ENCODE measurements around the gene FCHSD1.

FCHSD1 gene

DNA sequence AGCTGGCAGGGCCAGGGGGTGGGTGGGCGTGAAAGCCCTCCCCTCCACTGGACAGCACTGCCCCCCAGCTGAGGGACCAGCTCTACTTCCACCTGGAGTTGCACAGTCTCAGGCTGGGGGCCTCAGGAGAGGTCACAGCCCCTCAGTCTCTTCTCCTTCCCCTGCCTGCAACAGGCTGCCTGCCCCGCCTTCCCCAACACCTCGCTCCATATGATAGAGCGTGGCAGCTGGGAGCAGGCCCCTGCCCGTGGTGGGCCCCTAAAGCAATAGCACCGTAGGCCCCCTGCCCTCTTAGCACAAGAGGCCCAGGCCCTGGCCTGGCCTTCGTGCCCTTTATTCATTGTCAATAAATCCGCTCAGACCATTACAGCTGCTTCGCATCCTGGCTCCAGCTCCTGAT is 10.5 kb downstream of the FCHSD1 start:
- no peak for DNase-seq

DNA sequence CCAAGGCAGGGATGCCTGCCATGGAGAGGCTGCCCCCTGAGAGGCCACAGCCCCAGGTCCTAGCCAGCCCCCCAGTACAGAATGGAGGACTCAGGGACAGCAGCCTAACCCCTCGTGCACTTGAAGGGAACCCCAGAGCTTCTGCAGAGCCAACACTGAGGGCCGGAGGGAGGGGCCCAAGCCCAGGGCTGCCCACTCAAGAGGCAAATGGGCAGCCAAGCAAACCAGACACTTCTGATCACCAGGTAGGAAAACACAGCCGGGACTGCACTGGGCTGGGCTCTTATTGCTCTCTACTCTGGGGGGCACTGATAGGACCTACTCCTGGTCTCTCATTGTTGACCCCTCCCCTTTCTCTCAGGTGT is 11.2 kb downstream of the FCHSD1 start:
- no peak for DNase-seq

DNA sequence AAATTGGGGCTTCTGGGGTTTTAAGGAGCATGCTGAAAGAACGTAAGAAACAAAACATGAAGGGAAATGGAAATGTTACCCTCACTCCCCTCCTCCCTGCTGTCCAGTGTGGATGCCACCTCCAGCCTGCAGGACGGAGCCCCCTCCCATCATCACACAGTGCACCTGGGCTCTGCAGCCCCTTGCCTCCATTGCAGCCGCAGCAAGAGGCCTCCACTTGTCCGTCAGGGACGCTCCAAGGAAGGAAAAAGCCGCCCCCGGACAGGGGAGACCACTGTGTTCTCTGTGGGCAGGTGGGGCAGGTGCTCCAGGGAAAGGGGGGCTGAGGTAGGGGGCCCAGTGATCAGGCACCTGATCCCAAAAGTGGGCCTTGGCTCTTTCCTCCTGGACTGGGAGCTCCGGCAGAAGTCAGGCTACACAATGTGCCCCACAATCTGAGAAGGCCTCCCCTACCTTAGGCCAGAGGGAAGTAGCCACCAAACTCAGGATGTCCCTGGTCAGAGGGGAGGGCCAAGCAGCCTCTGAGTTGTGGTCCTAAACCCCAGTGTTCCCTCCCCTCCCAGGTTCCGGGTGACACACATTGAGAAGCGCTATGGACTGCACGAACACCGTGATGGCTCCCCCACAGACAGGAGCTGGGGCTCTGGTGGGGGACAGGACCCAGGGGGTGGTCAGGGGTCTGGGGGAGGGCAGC is 11.7 kb downstream of the FCHSD1 start:
- DNase-seq: no peak

DNA sequence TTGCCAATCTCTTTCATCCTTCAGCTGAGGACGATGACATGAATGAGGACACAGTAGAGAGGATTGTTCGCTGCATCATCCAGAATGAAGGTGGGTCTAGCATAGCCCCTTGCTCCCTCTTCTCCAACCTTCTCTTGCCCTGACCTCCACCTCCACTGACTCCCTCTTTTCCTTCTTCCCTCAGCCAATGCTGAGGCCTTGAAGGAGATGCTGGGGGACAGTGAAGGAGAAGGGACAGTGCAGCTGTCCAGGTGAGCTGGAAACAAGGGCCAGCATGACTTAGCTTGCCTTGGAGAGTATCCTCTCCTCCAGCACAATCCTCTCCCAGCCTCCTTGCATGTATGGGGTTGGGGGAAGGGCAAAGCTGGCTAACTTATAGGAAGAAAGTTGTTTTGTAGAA is 12.4 kb downstream of the FCHSD1 start:
- DNase-seq: peak; percentile 49

DNA sequence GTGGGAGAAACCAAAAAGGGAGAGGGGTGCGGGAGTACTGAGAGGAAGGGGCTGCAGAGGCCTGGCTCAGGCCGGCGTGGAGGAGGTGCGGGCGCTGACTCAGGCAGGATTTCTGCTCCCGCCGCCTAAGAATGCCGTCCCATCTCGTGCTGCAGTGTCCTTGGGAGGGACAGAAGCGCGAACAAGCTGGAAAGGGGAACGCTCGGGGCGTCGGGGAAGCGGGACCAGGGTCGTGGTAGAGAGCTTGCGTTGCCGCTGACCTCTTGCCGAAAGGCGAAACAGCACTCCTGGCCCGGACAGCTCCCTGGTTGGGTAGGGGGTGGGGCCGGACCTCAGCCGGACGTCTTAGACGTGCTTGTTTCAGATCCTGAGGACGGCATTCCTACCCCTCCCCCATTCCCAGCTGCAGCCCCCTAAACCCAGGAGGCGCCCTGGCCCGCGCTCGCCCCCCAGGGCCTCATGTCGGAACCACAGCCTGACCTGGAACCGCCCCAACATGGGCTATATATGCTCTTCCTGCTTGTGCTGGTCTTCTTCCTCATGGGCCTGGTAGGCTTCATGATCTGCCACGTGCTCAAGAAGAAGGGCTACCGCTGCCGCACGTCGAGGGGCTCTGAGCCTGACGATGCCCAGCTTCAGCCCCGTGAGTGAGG is 13.3 kb downstream of the FCHSD1 start:
- peak; percentile 79 for DNase-seq

DNA sequence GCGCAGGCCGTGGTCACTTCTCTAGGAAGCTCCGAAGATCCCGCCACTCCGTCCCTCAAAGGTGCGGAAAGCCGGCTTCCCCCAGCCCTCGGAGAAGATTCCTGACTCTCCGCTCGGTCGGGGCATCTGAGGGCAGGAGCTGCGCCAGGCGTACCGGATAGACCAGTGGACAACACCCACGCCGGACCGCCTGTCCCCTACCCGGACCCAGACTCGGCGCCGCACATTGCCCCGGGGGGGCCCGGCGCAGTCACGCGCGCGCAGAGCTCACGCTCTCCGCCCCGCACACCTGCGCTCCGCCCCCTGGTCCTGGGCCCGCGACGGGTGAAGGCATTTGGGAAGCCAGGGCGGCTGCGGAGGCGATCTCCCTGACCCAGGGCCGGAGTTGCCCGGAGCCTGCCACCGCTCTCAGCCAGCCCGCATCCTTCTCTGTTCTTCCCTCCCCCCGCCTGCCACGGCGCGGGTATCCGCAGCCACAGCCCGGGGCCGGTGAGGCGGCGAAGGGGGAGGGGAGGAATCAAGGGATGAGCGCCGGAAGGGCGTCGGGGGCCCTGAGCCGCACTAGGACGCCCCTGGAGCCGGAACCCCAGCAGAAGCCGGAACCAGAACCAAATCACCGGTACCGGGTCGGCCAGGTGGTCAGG is 14.0 kb downstream of the FCHSD1 start:
- DNase-seq: peak; percentile 80

DNA sequence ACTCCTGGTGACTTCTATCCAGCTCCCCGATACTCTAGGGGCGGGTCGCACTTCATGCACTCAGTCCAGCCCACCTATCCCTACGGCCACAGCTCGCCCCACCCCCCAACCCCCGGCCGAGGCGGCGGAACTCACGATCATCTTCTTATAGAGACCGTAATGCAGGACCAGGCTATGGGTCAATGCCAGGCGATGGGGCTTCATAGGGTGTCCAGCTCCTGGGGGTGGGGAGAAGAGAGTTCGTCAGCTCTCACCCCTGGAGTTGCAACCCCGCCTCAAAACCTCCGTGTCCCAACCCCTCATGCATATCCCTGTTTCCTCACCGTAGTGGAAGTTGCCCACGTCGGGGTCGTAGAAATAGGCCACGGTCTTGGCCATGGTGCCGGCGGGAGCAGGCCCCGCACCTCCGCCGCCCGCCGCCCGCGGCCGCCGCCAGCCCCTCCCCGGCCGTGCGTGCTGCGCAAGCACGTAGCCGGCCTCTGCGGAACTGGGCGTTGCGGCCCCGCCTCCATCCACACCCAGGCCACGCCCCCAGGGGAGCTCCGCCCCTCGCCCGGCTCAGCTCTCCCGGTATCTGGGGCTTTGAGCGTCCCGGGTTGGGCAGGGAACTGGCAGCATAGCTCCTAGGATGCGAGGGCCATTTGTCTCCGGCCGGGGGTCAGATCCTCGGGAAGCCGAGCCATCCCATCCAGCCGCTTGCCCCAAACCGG is 14.7 kb downstream of the FCHSD1 start, which contains the start of the genes HDAC3 and RELL2:
Gene HDAC3, minus strand, starts transcription at position 437 of the 710 bp plus-strand sequence. Its CDS starts 59 bp downstream, at position 378.
Gene RELL2, plus strand, starts transcription at position 585 of the 710 bp plus-strand sequence. CDS start 1,229 bp downstream, outside the sequence.
- DNase-seq: peak; percentile 99

DNA sequence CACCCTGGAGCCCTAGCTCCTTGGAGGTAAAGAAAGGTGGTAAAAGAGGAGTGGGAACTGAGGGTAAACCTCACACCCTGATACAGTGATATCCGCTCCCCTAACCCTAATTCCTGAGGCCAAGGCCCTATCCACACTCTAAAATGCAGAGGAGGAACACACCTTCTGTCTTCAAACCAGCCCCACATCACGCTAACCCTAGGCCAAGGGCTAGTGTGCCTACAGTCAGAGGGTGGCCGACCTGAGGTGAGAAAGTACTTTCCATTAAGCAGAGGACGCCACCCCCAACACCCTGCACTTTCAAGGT is 15.2 kb downstream of the FCHSD1 start:
- DNase-seq: peak; percentile 64

DNA sequence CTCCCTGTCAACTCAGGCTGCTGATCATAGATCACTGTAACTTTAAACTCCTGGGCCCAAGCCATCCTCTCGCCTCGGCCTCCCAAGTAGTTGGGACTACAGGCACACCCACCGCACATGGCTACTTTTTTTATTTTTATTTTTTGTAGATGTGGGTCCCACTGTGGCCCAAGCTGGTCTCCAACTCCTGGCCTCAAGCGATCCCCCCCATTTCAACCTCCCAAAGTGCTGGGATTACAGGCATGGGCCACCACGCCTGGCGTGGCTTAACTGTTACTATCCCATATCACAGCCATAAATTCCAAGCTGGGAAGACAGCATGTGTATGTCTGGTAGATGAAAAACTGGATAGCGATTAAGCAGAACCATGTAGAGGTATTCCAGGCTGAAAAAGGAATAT is 15.6 kb downstream of the FCHSD1 start:
- peak; percentile 22 for DNase-seq

DNA sequence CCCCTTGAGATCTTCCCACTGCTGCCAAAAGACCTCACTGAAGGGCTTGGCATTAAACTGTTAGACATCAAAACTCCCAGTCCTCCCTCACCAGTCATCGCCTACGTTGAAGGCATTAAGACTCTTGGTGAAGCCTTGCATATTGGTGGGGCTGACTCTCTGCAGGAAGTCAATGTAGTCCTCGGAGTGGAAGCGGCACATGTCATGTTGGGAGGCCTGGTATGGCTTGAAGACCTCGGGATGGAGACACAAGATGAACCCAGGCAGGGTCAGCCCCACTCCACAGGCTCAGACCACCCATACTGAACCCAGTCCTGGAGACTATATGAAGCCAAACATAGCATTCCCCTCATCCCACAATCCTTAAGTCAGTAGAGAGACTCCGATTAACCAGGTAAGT is 16.5 kb downstream of the FCHSD1 start:
- peak; percentile 42 for DNase-seq

DNA sequence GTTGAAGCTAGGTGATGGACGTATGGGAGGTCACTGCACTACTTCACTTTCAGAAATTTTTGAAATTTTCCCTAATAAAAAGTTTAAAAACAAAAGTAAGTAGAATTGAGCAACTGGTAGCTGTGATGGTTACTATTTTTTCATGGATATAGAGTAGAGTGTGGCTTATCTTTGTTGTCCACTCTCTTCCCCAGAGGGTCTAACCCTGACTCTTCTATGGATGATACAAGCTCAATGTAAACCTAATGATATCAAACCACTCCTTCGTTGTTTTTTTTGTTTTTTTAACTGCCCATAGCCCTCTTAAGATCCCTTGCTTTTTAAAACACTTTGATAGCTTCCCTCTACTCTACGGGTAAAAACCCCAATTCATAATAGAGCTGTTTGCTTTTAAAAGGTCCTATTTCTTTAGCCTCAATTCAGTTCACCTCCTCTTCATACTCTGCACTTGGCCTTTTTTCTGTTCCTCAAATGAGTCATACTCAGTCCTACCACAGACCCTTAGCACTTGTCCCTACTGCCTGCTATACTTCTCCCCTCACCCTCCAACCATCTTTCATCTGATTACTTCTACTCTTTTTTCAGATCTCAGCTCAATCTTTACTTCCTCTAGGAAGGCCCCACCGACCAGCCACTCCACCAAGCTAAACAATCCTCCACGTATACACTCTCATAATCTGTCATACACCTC is 17.2 kb downstream of the FCHSD1 start:
- DNase-seq: peak; percentile 43

DNA sequence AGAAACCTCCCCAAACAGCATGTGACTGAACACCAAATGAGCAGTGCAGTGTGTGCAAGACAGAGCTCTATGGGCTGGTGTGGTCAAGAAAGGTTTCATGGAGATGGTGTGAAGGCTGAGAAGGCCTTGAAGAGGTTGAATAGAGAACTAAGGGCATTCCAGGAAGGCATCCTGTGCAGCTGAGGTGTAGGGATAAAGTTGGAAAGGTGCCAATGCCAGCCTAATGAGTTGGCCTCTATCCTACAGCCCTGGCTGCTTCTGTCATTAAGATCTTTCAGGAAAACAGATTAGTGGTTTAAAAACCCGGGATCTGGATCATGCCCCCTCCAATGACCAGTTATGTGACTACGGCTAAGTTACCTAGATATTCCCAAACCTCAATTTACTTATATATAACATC is 18.6 kb downstream of the FCHSD1 start:
- peak; percentile 7 for DNase-seq

DNA sequence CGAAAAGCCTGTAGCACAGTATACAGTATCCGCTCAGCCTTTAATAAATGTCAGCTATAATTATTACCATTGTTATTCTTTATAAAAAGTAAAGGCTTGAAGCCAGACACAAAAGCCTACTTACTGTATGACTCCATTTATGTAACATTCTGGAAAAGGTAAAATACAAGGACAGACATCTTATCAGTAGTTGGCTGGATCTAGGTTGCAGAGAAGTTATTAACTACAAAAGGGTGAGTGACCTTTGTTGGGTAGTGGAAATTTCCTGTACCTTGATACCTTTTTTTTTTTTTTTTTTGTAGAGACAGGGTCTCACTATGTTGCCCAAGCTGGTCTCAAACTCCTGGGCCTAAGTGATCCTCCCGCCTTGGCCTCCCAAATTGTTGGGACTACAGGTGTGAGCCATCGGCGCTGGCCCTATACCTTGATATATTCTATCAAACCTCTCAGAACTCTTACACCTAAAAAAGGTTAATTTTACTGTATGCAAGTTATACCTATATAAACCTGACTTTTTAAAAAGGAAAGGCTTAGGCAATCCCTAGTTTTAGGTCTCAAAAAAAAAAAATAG is 20.6 kb downstream of the FCHSD1 start:
- peak; percentile 13 for DNase-seq

DNA sequence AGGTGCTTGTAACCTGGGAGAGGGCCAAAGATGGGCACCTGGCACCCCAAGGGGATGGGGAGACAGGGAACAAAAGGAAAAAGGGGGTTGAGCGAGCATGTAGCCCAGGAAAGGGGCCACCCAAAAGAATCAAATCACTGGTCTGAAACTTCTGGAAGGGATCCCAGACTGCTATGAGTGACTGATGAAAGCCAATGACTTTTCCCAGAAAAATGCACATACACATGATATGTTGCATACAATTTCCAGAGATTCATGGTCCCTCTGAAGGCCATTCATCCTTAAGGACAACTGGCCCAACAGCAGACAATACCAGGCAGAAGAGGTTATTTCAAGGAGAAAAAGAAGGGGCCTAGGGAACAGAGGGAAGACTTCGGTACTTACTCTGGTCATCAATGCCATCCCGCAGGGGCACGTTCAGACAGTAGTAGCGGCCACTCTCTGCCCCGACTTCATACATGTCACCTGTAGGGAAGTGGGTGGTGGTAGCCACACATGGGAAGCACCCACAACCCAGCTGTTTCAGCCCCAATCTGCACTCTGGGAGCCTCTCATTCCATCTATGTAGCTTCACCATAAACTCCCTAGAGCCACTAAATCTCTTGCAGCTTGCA is 22.9 kb downstream of the FCHSD1 start:
- DNase-seq: no peak

DNA sequence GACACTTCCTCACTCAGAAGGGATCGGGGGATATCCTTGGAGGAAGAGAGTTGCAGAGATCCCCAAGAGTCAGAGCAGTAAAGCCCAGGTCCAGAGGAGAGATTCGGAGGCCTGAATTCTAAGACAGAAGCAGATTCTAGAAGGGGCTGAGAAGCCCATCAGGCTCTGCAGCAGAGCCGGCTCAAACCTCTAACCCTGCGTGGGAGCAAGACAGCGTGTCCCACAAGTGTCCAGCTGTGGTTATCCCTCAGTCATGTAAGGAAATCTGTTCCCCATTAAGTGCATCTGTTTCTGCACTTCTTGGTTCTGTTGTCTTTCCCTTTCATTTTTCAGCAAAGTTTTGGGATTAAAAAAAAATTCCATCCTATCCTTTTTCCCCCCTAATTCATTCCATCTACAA is 27.6 kb downstream of the FCHSD1 start:
- DNase-seq: no peak

DNA sequence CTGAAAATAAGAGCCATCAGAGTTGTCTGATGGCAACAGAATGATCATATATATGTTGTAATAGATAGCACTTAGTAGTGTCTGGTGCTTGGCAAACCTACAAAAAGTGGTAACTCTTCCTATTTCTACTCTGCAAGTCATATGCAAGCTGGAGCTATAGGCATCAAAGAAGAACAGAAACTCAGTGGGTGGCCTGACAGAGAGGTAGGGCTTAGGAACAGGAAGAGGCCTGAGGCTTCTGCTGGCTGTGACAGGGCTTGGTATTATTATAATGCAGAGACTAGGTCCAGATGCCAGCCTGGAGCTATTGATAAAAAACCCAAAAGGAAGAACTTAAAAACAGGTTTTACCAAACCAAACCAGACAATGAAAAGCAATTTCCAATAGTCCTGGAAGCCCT is 28.0 kb downstream of the FCHSD1 start:
- DNase-seq: no peak

DNA sequence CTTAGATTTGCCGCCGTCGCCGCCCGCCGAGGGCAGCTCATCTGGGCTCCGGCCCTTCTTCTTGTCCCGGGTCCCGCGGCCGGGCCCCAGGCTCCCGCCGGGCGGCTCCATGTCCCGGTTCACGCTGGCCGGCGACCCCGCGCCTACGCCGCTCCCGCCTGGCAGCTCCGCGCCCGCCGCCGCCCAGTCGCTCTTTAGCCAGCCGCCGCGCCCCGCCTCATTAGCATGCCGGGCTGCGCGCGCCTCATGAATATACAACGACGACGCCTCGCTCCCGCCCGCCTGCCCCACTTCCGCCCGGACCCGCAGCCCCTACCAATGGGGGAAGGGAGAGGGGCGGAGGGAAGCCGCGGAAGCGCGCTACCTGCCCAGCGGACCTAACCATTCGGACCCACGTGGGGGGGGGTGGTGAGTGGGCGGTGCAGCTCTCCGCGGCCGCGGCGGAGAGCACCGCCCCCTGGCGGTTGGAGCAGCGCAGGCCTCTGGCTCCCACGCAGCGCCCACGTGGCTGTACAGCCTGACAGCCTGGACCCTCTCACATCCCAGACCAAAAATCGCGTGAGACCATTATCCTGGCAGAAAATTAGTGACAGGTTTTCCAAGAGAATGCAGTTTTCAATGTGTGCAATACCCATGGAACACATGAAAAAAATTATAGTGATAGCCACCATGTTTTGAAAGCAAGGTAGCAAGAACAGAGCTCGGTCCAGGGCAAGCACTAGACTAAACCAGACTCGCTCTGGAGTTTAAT is 32.2 kb downstream of the FCHSD1 start, which contains the start of gene DIAPH1:
Gene DIAPH1, minus strand, starts transcription at position 197 of the 751 bp plus-strand sequence. Its CDS starts 86 bp downstream, at position 111.
- DNase-seq: peak; percentile 99

DNA sequence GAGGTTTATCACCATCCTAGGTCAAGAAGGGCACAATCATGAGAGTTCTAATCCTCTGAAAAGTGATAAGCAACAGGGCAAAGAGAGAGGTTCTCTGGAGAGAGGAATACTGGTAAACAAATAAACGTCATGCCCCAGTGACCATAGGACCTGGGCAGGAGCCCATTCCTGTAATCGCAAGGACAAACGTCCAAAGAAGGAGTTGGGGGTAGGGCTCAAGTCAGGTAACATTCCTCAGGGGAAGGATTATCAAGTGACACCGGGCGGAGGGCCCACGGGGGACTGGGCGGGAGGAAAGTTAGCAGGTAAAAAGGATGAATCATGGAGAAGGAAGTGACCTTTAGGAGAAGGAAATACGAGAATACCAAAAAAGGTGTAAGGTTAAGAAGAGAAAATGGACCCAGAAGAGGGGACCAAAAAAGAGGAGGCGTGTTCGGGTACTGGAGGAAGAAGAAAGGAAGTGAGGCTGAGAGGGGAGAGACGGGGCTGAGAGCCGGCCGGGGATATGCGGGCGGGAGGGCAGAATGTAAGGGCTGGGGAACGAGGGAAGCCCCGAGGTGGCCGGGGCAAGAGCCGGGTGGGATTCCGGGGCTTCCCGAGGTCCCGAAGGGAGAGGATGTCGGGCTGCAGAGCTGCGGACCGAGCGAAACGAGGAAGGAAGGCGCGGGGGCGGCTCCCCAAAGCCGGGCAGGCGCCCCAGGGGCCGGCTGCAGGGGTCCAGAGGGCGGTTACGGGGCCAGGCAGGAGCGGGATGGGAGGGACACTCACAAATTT is 33.0 kb downstream of the FCHSD1 start:
- DNase-seq: peak; percentile 76

DNA sequence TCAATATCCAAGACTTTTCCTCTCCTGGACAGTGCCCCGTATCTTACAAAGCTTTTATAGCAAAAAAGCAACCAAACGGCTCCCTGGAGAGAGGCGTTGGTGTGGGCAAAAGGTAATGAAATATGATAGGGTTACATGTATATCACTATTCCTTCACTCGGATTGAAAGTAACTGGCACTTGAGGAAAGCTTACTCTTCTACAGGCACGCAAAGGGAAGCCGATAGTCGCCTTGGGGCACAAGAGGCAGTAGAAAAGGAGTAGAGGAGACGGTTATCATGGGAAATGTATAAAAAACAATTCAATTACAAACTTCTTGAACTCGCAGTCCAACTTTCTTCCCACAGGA is 33.6 kb downstream of the FCHSD1 start:
- no peak for DNase-seq

DNA sequence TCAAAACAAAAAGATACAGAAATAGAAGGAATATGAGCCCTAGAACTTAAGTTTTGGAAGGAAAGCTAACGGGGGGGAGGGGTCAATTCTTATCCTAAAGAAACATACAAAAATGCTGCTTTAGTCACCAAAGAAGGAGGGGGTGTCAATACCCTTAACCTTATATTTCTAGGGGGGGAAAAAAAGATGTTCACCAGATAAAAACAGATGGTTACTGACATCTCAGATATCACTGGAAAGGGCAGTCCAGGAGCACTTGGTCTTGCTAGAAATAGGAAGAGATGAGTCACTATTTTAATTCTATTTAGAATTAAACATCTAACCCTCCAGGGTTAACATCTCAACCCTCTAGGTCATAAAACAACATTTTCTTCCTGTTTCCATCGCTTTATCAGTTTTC is 34.1 kb downstream of the FCHSD1 start:
- no peak for DNase-seq

Measured in activated CD8-positive, alpha-beta memory T cell treated with anti-CD3 and anti-CD28 coated beads, Interleukin-2, amount 50 U/mL, for 48 hours (primary cell).